NCI-H446 (cell line): ENCODE data around the gene XAB2.

ENCODE experiments used
- DNase-seq, 2 experiments: peaks; one replicate each; lab custom pipeline; 2025; lab: John Stamatoyannopoulos, UW

XAB2 gene

GRCh38 chr19:7611541-7612279, 17.6 kb downstream of the XAB2 start:
- DNase-seq = no peak

GRCh38 chr19:7610491-7611240, 18.7 kb downstream of the XAB2 start:
- no peak for DNase-seq

- DNase-seq = no peak
These were observed 21.3 kb downstream of the XAB2 start for GRCh38 chr19:7607874-7608560.

GRCh38 chr19:7607212-7607873, 22.0 kb downstream of the XAB2 start:
- no peak for DNase-seq

- DNase-seq = no peak
These were observed 23.1 kb downstream of the XAB2 start for GRCh38 chr19:7606289-7606688.

- DNase-seq = peak in 1 of 2 experiments; percentile 35
These were observed 23.7 kb downstream of the XAB2 start for GRCh38 chr19:7605490-7606222.

GRCh38 chr19:7603919-7604318, 25.4 kb downstream of the XAB2 start:
- no peak for DNase-seq

GRCh38 chr19:7602935-7603497, 26.3 kb downstream of the XAB2 start:
- no peak for DNase-seq

- DNase-seq = no peak
These were observed 27.0 kb downstream of the XAB2 start for GRCh38 chr19:7602240-7602934.

- no peak for DNase-seq
These were observed 28.6 kb downstream of the XAB2 start for GRCh38 chr19:7600721-7601120.

- no peak for DNase-seq
These were observed 31.2 kb downstream of the XAB2 start for GRCh38 chr19:7598180-7598579.

- DNase-seq = no peak
These were observed 31.7 kb downstream of the XAB2 start for GRCh38 chr19:7597689-7598088.

- DNase-seq = no peak
These were observed 33.0 kb downstream of the XAB2 start for GRCh38 chr19:7596211-7596937.

- DNase-seq = peak in 1 of 2 experiments; percentile 33
These were observed 33.7 kb downstream of the XAB2 start, which contains the start of gene CAMSAP3 for GRCh38 chr19:7595466-7596133. Gene CAMSAP3 (plus strand): TSS chr19:7595863. CDS start chr19:7596003, 140 bp downstream.

GRCh38 chr19:7590256-7590655, 39.1 kb downstream of the XAB2 start:
- no peak for DNase-seq

GRCh38 chr19:7589822-7590221, 39.5 kb downstream of the XAB2 start:
- no peak for DNase-seq

GRCh38 chr19:7582446-7582845, 46.9 kb downstream of the XAB2 start:
- no peak for DNase-seq

- DNase-seq = no peak
These were observed 50.2 kb downstream of the XAB2 start for GRCh38 chr19:7579182-7579581.

GRCh38 chr19:7578127-7578526, 51.2 kb downstream of the XAB2 start:
- no peak for DNase-seq
